ENCODE results near the gene VGF.

- TF ChIP-seq CTCF (IDR thresholded peaks at IDR 0.05) (no peak), SIN3A (IDR thresholded peaks at IDR 0.05; ENCODE audit: borderline replicate concordance, insufficient read depth, low read depth, low read length) (no peak), POLR2AphosphoS5 (IDR thresholded peaks at IDR 0.05; ENCODE audit: low read depth, low read length) (no peak)
Measured at GRCh38 chr7:101122933-101123702, 42.3 kb downstream of the VGF start.

Measured in Panc1 (cell line).